Ramos (cell line): ENCODE measurements around the gene DNAJC2.
"Not testable (repeated sequence)": the region's sequence is repeated elsewhere in the genome, so short reads cannot be mapped to it uniquely, and the experiment has no call there.

ENCODE experiments used
- in situ Hi-C: fragments of 300-500 bp; cut with MboI; formaldehyde crosslinking; loops from one replicate; pipeline ENCODE4 v1.14.3; 2022; ENCODE audit warnings: low sequenced_read_pairs; ENCODE audit not compliant: unreplicated experiment

Gene DNAJC2

DNA sequence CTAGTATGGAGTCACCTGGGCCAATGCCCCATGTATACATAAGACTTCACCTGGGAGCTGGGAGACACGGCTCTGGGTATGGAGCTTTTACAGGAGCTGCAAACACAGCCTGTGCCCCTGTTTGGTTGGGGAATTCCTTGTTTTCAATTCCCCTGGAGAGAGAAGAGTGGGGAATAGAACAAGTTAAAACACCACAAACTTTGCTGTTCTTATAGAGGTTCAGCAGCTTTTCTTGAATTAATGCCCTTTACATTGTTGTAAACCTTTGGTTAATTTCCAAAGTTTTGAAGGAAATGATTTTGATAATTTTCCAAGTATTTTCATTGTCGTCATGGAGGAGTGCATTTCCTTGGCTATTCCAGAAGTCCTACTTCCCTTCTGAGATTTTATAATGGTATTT lies 66.4 kb downstream of the DNAJC2 start:
- in situ Hi-C loops: loop anchor here (25.0 kb wide), 1 partner anchor 884 kb away; no protein-coding TSS in a partner anchor

DNA sequence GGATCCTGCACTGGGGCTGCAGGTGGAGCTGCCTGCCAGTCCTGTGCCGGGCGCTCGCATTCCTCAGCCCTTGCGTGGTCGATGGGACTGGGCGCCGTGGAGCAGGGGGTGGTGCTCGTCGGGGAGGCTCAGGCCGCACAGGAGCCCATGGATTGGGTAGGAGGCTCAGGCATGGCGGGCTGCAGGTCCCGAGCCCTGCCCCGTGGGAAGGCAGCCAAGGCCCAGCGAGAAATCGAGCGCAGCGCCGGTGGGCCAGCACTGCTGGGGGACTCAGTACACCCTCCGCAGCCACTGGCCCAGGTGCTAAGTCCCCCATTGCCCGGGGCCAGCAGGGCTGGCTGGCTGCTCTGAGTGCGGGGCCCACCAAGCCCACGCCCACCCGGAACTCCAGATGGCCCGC lies 69.7 kb downstream of the DNAJC2 start:
- in situ Hi-C loops: loop anchor here (25.0 kb wide), 1 partner anchor 887 kb away; no protein-coding TSS in a partner anchor

DNA sequence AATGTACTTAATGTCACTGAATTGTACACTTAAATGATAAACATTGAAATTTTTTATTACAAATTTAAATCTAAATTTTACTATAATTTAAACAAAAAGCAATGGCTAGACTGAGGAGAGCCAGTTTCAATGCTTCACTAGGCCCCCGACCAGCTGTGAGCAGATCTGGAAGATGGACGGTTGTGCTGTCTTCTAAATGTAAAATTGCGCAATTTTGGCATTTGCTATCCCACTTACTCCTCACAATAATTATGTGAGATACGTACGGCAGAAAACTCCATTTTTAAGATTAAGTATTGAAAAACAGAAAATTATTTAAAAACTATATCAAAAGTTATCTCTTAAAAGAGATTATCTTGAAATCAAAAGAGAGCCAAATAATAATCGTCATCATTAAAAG lies 71.2 kb downstream of the DNAJC2 start:
- in situ Hi-C loops: not testable (repeated sequence)

DNA sequence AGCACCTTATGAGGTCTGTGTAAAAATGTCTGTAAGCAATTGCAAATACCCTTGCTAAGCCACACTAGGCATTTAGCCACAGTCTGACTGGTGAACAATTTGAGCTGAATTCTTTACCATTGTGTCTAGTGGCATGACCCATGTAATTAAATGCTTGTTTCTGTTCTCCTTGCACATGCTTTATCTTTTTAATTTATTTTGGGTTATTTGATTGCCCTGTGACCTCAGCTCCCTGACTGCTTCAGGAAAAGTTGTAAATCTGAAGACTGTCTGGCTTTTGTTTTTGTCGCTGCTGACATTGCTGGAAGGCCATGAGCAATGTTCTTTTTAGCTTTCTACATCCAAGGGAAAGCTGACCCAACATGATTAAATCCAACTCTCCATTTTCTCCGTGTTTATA lies 78.3 kb downstream of the DNAJC2 start:
- in situ Hi-C loops: not testable (repeated sequence)

DNA sequence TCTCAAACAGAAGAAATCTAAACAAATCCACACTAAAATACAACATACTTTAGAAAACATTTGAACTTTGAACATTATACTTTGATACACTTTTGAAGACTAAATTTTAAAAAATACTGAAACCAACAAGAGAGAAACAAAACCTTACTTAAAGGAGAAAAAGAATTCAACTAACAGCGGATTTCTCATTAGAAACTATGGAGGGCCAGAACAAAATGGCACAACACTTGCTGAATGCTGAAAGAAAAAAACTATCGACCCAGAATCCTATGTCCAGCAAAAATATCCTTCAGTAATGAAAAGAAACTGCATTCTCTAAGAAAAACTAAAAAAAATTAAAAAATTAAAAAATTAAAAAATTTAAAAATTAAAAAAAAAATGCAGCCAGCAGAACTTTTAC lies 80.5 kb downstream of the DNAJC2 start:
- in situ Hi-C loops: not testable (repeated sequence)
